GM19467 (cell line): ENCODE measurements around the gene CPN1.

Source experiments
- ATAC-seq: cut with Tn5 transposase; IDR thresholded peaks from one replicate; pipeline ENCODE4 v1.9.1; 2021; ENCODE audit warnings: mild to moderate bottlenecking, moderate library complexity; ENCODE audit not compliant: unreplicated experiment

CPN1 gene

GRCh38 chr10:99999319-100000108 lies 82.2 kb downstream of the CPN1 start:
- no peak for ATAC-seq

GRCh38 chr10:99998889-99999288 lies 82.8 kb downstream of the CPN1 start:
- ATAC-seq: no peak

GRCh38 chr10:99996671-99997648 lies 84.7 kb downstream of the CPN1 start:
- no peak for ATAC-seq

- no peak for ATAC-seq
Observed at GRCh38 chr10:99995713-99996112, 86.0 kb downstream of the CPN1 start.

- ATAC-seq: no peak
Observed at GRCh38 chr10:99995269-99995668, 86.4 kb downstream of the CPN1 start.

GRCh38 chr10:99994801-99995200 lies 86.9 kb downstream of the CPN1 start:
- no peak for ATAC-seq

- no peak for ATAC-seq
Observed at GRCh38 chr10:99993701-99994689, 87.7 kb downstream of the CPN1 start.
